ENCODE data around the gene UNC93A.
"Not testable (repeated sequence)": the region's sequence is repeated elsewhere in the genome, so short reads cannot be mapped to it uniquely, and the experiment has no call there.

Gene UNC93A

GRCh38 chr6:167290786-167291622 is at the start of gene UNC93A:
Gene UNC93A (plus strand): TSS chr6:167291315. CDS start chr6:167291490, 175 bp downstream.
- ATAC-seq (no peak), DNase-seq (no peak)
- Mint-ChIP-seq H3K4me3 (no peak within 1 kb of the TSS), H3K4me1 (no peaks in the 10 kb centered on the region), H3K9me3 (no peaks in the 10 kb centered on the region), H3K27ac (no peak within 1 kb of the TSS), H3K27me3 (no peaks in the 10 kb centered on the region)

- ATAC-seq, H3K27ac Mint-ChIP-seq, H3K9me3 Mint-ChIP-seq, H3K27me3 Mint-ChIP-seq, H3K4me1 Mint-ChIP-seq, H3K4me3 Mint-ChIP-seq, DNase-seq: not testable (repeated sequence)
These were observed 49.6 kb upstream of the UNC93A start for GRCh38 chr6:167241321-167242134.

GRCh38 chr6:167242135-167242506 is 49.0 kb upstream of the UNC93A start:
- H3K27me3 Mint-ChIP-seq, H3K9me3 Mint-ChIP-seq, H3K4me1 Mint-ChIP-seq, ATAC-seq, H3K27ac Mint-ChIP-seq, H3K4me3 Mint-ChIP-seq, DNase-seq: not testable (repeated sequence)

DNA sequence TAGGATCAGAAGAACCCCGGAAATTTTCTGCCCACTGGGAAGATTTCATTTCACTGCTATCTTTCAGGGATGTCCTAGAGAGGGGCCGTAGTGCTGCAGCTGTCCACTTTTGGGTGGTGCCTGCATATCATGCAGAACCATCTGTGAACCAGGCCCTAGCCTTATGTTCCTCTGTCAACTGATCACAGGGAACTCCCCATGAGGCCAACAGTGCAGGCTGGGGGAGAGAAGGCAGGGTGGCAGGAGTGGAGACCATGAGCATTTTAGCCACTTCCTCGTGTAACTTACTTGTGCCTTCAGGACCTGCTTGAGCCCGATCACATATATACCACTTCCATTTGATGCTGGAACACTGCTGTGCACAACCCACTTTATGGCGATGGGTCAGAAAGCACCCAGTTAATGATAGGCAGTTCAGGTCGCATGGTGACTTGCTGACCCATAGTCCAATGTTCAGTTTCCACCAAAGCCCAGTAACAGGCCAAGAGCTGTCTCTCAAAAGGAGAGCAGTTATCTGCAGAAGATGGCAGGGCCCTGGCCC is 48.5 kb upstream of the UNC93A start:
- H3K27ac Mint-ChIP-seq, ATAC-seq: not testable (repeated sequence)

DNA sequence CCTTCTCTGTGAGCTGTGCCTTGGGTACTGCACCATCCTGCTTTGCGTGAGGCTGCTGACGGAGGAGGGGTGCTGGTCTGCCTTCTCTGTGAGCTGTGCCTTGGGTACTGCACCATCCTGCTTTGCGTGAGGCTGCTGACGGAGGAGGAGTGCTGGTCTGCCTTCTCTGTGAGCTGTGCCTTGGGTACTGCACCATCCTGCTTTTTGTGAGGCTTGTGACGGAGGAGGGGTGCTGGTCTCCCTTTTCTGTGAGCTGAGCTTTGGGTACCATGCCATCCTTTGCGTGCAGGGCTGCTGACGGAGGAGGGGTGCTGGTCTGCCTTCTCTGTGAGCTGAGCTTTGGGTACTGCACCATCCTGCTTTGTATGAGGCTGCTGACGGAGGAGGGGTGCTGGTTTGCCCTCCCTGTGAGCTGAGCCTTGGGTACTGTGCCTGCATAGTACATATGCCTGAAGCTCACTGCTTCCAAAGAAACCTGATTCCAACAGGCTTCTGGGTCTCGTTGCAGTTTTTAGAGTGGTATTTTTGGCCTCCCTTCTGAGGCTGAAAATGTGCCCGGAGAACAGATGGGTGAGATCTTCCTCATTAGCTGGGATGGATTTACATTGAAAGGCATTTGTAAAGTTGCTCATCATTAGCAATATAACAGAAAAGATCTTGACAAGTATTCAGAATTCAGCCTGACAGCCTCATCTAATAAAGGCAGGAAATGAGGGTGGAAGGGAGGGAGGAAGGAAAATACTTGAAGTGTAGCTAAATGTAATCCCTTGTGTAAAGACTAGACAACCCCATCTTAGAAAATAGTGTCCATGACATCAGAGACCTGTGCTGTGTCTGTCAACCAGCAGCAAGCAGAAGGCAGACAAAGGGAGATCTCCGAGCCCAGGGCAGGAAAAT is 46.8 kb upstream of the UNC93A start:
- no peak overlapping the region for H3K27ac Mint-ChIP-seq
- DNase-seq = no peak

More for the DNA sequence above, 48.5 kb upstream of the UNC93A start:
- H3K27me3 Mint-ChIP-seq, H3K4me1 Mint-ChIP-seq, H3K4me3 Mint-ChIP-seq, DNase-seq, H3K9me3 Mint-ChIP-seq: not testable (repeated sequence)

DNA sequence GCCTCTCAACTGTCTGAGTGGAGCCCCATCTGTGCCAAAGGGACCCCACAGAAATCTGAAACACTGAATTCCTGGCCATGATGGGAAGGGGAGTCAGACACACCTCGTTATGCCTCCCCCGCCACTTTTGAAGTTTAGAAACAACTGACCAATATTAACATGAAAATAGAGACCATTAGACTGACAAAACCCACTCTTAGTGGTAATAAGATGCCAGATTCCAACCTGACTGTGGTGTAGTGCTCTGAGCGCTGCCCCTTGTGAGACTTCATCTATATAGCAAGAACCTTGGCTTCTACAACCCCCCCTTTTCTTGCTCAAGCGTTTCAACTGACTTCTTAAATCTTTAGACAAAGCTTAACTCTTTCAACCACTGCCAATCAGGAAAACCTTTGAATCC is 46.1 kb upstream of the UNC93A start:
- DNase-seq = no peak
- no peak for ATAC-seq
- no peaks in the 10 kb centered on the region for H3K4me1 Mint-ChIP-seq
- no peaks in the 10 kb centered on the region for H3K9me3 Mint-ChIP-seq
- H3K27me3 Mint-ChIP-seq = no peaks in the 10 kb centered on the region
- H3K27ac Mint-ChIP-seq = no peak overlapping the region
- no peak overlapping the region for H3K4me3 Mint-ChIP-seq

More for the DNA sequence above, 46.8 kb upstream of the UNC93A start:
- ATAC-seq = no peak
- Mint-ChIP-seq H3K4me1 (no peaks in the 10 kb centered on the region), H3K9me3 (no peaks in the 10 kb centered on the region), H3K27me3 (no peaks in the 10 kb centered on the region), H3K4me3 (no peak overlapping the region)

DNA sequence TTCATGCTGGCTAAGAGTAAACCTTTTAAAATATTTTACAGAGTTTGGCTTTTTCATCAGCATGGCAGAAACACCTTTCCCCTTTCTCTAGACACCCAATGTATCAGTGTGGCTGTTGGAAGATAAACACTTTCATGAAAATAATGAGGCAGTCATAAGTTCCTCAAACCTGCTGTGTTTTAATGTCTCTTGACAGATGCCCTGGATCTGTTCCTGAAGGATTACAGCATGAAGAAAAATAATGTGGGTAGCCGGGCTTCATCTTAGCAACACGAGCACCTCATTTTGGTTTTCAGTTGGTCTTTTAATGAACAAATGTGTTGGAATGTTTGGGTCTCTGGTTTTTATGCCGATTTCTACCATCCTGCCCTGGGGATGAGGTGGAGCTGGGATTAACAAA is 45.5 kb upstream of the UNC93A start:
- DNase-seq = no peak

DNA sequence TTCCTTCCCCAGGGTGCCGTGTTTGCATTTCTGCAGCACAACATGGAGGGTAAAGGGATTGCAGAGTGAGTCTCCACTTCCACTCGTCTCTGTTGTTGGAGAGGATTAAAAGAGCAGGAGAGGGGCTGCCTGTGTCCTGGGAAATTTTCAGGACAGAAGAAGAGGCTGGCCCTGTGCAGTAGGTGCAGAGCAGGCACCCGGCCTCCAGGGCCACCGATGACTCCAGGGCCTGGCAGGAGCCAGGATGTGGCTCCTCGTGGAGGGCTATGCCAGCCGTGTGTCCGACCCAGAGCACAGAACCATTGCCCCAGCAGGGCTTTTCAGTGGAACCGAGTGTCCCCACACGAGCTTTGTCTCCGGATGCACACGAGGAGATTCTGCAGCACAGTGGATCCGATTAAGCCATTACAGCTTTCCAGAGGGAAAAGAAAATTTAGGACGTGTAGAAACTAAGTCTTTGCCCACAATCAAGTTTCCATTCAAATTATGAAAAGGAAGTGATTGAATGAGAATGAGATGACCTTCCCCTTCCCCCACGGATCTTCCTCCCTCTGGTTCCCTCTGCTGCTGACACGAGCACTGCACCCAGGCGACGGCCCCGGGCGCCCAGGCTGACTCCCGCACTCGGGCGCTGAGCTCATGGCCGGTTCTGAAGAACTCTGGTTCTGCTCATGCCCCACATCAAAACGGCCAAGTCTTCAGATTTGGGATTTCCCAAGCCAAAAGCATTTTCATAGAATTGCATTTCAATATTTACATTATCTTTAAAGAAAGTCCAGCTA is 43.1 kb upstream of the UNC93A start:
- no peak overlapping the region for H3K4me3 Mint-ChIP-seq
- no peaks in the 10 kb centered on the region for H3K4me1 Mint-ChIP-seq
- no peaks in the 10 kb centered on the region for H3K9me3 Mint-ChIP-seq
- ATAC-seq (no peak), DNase-seq (no peak)
- H3K27ac Mint-ChIP-seq = no peak overlapping the region
- H3K27me3 Mint-ChIP-seq = no peaks in the 10 kb centered on the region

More for the DNA sequence above, 45.5 kb upstream of the UNC93A start:
- no peak for ATAC-seq
- Mint-ChIP-seq H3K9me3 (no peaks in the 10 kb centered on the region), H3K4me3 (no peak overlapping the region), H3K27me3 (no peaks in the 10 kb centered on the region), H3K4me1 (no peaks in the 10 kb centered on the region), H3K27ac (no peak overlapping the region)

DNA sequence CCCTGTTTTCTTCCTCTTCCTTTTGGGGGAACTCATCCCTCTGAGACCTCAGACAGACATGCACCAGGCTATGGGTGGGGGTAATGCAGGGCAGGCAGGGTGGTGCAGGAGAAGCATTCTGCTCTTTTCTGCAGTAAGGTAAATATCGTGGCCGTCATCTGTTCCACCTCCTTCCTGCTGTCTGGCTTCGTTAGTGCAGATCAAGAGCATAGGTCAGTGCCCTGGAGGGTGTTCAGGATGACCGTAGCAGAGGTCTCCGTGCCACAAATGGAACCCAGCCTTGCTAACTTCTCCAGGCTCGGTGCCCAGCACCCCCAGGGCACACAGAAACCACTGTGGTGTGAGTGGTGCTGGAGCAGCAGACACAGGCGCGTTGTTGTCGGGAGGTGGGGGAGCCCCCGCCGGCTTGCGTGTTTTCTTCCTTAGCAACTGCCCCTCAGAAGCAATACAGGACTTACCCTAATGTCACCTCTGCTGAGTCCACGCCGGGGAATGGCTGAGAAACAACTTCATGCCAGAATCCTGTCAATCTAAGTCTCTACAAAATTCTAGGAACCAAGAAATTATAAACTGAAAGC is 42.1 kb upstream of the UNC93A start:
- H3K9me3 Mint-ChIP-seq, H3K27ac Mint-ChIP-seq, H3K27me3 Mint-ChIP-seq, H3K4me3 Mint-ChIP-seq, H3K4me1 Mint-ChIP-seq, DNase-seq, ATAC-seq: not testable (repeated sequence)

GRCh38 chr6:167252271-167252670 is 38.8 kb upstream of the UNC93A start:
- Mint-ChIP-seq H3K4me1 (no peaks in the 10 kb centered on the region), H3K4me3 (no peak overlapping the region), H3K9me3 (peaks cover 0 to 27% of the 10 kb centered on the region in 2 donors), H3K27ac (no peak overlapping the region), H3K27me3 (peaks cover 14% of the 10 kb centered on the region)
- ATAC-seq = no peak
- DNase-seq = no peak

- Mint-ChIP-seq H3K9me3 (peaks cover 0 to 27% of the 10 kb centered on the region in 2 donors), H3K27ac (no peak overlapping the region), H3K27me3 (peaks cover 41% of the 10 kb centered on the region), H3K4me3 (no peak overlapping the region), H3K4me1 (no peaks in the 10 kb centered on the region)
- DNase-seq = no peak
- no peak for ATAC-seq
These were observed 35.1 kb upstream of the UNC93A start for GRCh38 chr6:167255918-167256553.

DNA sequence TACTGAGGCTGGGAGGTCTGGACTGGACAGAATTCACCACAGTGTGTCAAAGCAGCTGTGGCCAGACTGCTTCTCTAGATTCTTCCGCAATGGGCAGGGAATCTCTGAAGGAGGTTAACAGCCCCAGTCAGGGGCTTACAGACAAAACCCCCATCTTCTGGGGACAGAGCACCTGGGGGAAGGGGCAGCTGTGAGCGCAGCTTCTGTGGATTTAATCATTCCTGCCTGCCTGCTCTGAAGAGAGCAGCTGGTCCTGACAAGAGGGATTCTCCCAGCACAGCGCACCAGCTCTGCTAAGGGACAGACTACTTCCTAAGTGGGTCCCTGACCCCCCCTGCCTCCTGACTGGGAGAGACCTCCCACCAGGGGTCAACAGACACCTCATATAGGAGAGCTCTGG is 32.5 kb upstream of the UNC93A start:
- peaks cover 63% of the 10 kb centered on the region for H3K27me3 Mint-ChIP-seq
- no peak for ATAC-seq
- DNase-seq = no peak
- no peak overlapping the region for H3K27ac Mint-ChIP-seq
- no peak overlapping the region for H3K4me3 Mint-ChIP-seq
- no peaks in the 10 kb centered on the region for H3K4me1 Mint-ChIP-seq
- peaks cover 7 to 22% of the 10 kb centered on the region in 2 donors for H3K9me3 Mint-ChIP-seq

DNA sequence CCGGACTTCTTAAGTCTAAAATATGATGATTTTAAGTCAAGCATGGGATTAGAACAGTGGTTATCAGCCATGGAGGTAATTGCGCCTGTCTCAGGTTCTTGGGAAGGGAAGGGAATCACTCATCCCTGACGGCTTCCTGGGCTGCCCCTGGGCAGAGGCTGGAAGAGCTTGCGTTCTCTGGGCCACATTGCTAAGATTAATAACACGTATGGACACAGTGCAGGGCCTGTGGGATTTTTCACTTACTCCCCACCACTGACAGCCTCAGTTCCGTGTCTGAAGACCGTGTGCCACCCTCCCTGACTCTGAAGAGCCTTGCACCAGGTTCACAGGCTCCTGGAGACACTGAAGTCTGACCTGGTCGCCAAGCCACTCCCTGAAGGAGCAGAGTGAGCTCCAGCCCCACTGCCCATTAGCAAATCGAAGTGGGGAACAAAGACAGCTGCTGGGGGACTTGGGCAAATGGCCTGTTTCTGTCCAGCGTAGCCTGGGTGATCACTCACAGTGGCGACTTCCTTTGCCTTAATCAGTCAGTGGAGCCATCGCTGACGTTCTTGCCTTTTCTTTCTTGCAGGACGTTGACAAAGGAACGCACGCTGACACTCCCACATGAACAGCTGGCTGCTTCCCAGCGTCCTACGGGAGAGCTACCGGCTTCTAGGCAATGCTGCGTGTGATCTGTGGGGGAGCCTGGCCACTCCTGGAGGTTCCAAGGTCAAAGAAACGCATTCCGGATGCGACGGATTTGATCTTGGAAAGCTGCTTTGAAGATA is 24.9 kb upstream of the UNC93A start:
- H3K27me3 Mint-ChIP-seq = peaks cover 41% of the 10 kb centered on the region

More for the DNA sequence above, 24.9 kb upstream of the UNC93A start:
- H3K9me3 Mint-ChIP-seq, H3K27ac Mint-ChIP-seq, H3K4me1 Mint-ChIP-seq, ATAC-seq, H3K4me3 Mint-ChIP-seq, DNase-seq: not testable (repeated sequence)
